Ammon's horn (tissue), 1 donor: ENCODE results near the gene ENTPD5.
A peak's percentile ranks its signal among the peaks of the same experiment; 100 is the strongest.

Experiments used
- DNase-seq: peaks from one replicate; pipeline ENCODE4 v3.0.0-alpha.2; 2016; ENCODE audit warnings: low spot score

The ENTPD5 gene

GRCh38 chr14:74018586-74019407 is at the start of gene ENTPD5, which contains the start of gene BBOF1:
Gene ENTPD5, minus strand, starts transcription at chr14:74019288. Its CDS starts 31,186 bp downstream, at chr14:73988102.
Gene BBOF1, plus strand, starts transcription at chr14:74019349. Its CDS starts 130 bp downstream, at chr14:74019479.
- peak; percentile 92 for DNase-seq

GRCh38 chr14:74065746-74066575 is 46.9 kb upstream of the ENTPD5 start:
- DNase-seq, result no peak

- DNase-seq, result no peak
Measured at GRCh38 chr14:74064883-74065282, 45.8 kb upstream of the ENTPD5 start.

- DNase-seq, result no peak
Measured at GRCh38 chr14:74064426-74064825, 45.3 kb upstream of the ENTPD5 start.

- no peak for DNase-seq
Measured at GRCh38 chr14:74062809-74063150, 43.7 kb upstream of the ENTPD5 start.

GRCh38 chr14:74049876-74050495 is 30.9 kb upstream of the ENTPD5 start:
- peak; percentile 21 for DNase-seq

- DNase-seq, result no peak
Measured at GRCh38 chr14:74048281-74048680, 29.2 kb upstream of the ENTPD5 start.

- DNase-seq, result no peak
Measured at GRCh38 chr14:74045522-74045921, 26.4 kb upstream of the ENTPD5 start.

- DNase-seq, result no peak
Measured at GRCh38 chr14:74042296-74042695, 23.2 kb upstream of the ENTPD5 start.

GRCh38 chr14:74038020-74038859 is 19.2 kb upstream of the ENTPD5 start:
- peak; percentile 34 for DNase-seq

- DNase-seq, result no peak
Measured at GRCh38 chr14:74035556-74035955, 16.5 kb upstream of the ENTPD5 start.

- no peak for DNase-seq
Measured at GRCh38 chr14:74034572-74034971, 15.5 kb upstream of the ENTPD5 start.

GRCh38 chr14:74029136-74029535 is 10.0 kb upstream of the ENTPD5 start:
- no peak for DNase-seq

- no peak for DNase-seq
Measured at GRCh38 chr14:74022346-74022745, 3.3 kb upstream of the ENTPD5 start.

- DNase-seq, result peak; percentile 5
Measured at GRCh38 chr14:74019408-74020137, 485 bp upstream of the ENTPD5 start.

- DNase-seq, result no peak
Measured at GRCh38 chr14:74018174-74018585, 908 bp downstream of the ENTPD5 start.

- no peak for DNase-seq
Measured at GRCh38 chr14:74015963-74016362, 3.1 kb downstream of the ENTPD5 start.

GRCh38 chr14:74015176-74015575 is 3.9 kb downstream of the ENTPD5 start:
- DNase-seq, result no peak

GRCh38 chr14:74014299-74014698 is 4.8 kb downstream of the ENTPD5 start:
- DNase-seq, result no peak

GRCh38 chr14:74008843-74009499 is 10.1 kb downstream of the ENTPD5 start:
- no peak for DNase-seq
